ENCODE results near the gene ZIM2.
"Not testable (repeated sequence)": the region's sequence is repeated elsewhere in the genome, so short reads cannot be mapped to it uniquely, and the experiment has no call there.

Gene ZIM2

GRCh38 chr19:56840451-56841192 lies at the start of gene ZIM2, which contains the start of gene PEG3:
Gene ZIM2 (minus strand): TSS chr19:56840726. CDS start chr19:56824277, 16,449 bp downstream.
Gene PEG3 (minus strand): TSS chr19:56840726. CDS start chr19:56824655, 16,071 bp downstream.
- no peak for DNase-seq (ENCODE audit: low spot score)

- DNase-seq (ENCODE audit: low spot score) = no peak
Observed at GRCh38 chr19:56885173-56885985, 44.9 kb upstream of the ZIM2 start.

GRCh38 chr19:56884441-56884840 lies 43.9 kb upstream of the ZIM2 start:
- no peak for DNase-seq (ENCODE audit: low spot score)

GRCh38 chr19:56880592-56881190 lies 40.2 kb upstream of the ZIM2 start:
- DNase-seq (ENCODE audit: low spot score) = no peak

- DNase-seq (ENCODE audit: low spot score) = no peak
Observed at GRCh38 chr19:56877069-56877715, 36.7 kb upstream of the ZIM2 start.

GRCh38 chr19:56875717-56876116 lies 35.2 kb upstream of the ZIM2 start:
- DNase-seq (ENCODE audit: low spot score) = no peak

DNA sequence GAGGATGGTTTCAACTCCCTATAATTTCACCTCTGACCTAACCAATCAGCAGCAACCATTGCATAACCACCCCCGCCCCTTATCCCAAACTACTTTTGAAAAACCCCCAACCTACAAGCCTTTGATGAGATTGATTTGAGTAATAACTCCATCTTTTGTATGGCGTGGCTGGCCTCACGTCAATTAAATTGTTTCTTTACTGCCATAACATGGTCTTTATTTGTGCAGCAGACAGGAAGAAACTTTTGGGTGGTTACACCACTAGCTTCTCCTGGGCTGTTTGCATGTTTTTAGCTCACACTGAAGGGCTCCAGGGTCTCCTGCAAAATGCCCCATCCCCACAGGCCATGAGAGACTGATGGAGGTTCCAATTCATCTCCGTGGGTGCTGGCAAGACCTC lies 34.0 kb upstream of the ZIM2 start:
- DNase-seq (ENCODE audit: low spot score) = no peak

DNA sequence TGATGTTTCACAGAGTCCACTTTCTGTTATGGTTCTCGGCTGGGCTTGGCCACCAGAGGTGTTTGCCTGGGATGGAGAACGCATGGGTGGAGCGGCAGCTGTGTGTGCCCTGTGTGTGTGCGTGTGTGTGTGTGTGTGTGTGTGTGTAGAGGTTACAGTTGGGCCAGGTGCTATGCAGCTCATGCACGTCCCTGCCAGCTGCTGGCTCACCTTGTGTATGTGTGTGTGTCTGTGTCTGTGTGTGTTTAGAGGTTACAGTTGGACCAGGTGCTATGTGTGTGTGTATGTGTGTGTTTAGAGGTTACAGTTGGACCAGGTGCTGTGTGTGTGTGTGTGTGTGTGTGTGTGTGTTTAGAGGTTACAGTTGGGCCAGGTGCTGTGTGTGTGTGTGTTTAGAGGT lies 33.0 kb upstream of the ZIM2 start:
- DNase-seq (ENCODE audit: low spot score) = no peak

DNA sequence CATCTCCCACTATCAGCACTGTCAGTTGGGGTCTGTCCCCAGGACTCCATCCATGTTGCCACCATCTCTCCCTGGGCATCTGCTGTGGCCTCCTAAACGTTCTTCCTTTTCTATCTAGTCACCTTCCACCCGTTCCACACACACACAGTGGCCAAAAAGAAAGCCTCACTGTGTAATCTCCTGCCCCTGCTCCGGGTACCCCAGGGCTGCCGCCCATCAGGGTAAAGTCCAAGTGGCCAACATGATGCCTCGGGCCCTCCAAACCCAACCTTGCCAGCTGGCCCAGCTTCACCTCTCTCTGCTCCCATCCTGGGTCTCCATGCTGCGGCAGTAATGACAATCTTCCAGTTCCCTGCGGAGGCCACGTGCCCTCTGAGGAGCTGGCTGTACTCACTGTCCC lies 29.4 kb upstream of the ZIM2 start:
- no peak for DNase-seq (ENCODE audit: low spot score)

DNA sequence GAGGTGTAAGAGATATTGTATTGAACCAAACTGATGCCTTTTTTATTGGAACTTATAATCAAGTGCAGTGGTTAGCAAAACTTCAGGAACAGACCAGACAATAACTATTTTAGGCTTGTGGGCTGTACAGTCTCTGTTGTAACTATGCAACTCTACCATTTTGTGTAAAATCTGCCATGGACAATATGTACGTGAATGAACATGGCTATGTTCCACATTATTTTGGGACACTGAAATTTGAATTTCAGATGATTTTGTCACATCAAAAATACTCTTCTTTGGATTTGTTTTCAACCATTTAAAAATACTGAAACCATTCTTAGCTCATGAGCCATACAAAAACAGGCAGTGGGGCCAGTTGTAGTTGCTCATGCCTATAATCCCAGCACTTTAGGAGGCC lies 27.9 kb upstream of the ZIM2 start:
- no peak for DNase-seq (ENCODE audit: low spot score)

DNA sequence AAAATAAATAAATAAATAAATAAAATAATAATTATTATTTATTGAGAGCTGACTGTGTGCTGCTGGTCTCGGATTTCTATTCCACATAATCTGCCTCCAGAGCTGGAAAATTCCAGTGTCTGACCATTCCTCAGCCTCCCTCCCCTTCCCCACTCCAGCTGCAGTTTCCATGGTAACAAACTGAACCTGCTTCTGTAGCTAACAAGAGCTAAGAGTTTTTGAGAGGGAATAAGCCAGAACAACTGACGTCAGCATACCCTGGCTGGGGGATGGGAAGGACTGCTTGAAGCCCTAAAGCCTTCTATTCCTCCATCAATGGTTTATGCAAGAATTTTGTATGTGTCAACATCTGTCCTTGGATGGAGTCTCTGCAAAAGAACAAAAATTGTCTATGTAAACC lies 26.0 kb upstream of the ZIM2 start:
- DNase-seq (ENCODE audit: low spot score) = no peak

DNA sequence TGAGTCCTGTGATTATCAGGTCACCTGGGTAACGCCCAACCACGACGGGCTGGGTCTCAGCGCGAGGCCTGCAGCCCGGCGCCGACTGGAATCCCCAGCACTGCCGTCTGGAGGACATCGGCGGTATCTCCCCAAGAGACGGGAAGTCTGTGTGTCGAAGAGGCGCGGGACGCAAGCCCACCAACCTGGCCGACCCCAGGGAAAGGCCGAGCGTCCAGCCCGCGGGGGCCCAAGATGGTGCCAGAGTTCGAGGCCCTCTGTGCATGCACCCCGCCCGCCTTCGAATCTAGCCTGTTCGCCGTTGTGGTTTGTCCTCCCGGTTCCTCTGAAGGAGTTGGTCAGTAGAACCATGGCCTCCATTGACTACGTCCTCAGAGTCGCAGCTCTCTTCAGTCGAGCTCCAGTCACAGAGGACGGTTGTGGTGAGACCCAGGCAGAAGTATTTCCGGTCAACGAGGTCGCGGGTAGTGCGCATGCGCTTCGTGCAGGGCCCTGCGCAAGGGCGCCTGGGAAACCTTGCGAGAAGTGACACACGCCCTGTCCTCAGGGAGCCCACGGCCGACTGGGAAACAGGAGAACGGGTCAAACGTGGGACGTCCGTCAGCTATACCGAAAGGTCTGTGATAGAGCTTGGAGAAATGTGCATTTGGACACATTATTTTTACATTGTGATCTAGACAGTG lies 24.1 kb upstream of the ZIM2 start:
- DNase-seq (ENCODE audit: low spot score) = no peak

DNA sequence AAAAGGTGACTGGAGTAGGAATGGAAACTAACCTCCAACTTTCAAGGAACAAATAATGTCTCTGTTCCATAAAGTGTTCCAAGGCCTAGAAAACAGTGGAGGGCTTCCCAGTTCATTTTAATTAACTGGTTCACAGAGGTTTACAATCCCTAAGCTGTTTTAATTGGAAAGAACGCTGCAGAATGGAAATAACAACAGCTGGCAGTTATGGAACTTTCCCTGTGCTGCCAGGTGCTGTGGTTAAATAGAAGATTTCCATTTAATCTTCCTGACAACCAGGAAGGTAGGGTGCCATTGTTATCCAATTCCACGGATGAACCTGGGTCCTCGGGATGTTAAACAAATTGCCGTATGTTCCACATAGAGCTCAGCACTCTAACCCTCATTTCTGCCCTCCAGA lies 22.2 kb upstream of the ZIM2 start:
- no peak for DNase-seq (ENCODE audit: low spot score)

DNA sequence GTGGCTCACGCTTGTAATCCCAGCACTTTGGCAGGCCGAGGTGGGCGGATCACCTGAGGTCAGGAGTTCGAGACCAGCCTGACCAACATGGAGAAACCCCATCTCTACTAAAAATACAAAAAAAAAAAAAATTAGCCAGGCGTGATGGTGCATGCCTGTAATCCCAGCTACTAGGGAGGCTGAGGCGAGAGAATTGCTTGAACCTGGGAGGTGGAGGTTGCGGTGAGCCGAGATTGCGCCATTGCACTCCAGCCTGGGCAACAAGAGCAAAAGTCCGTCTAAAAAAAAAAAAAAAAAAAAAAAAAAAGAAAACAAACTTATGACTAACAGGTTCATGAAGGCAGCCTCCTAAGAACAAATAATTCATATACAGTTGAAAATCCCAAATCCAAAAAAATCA lies 19.9 kb upstream of the ZIM2 start:
- not testable (repeated sequence) for DNase-seq (ENCODE audit: low spot score)

GRCh38 chr19:56858026-56858425 lies 17.5 kb upstream of the ZIM2 start:
- DNase-seq (ENCODE audit: low spot score) = no peak

DNA sequence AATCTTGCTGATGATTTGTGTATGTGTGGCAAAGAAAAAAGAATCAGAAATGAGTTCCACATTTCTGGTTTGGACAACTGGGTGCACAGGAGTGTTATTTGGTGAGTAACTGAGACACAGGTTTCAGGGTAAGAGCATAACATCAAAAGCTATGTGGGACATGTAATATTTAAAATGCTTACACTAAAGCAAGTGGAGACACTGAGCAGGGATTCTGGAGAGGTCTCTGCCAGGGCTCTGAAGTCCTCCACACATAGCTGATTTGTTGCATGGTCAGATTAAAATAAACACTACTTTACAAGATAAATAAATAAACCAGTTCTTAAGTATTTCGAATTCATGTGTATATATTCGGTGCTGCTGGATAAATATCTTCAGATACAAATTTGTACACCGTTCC lies 16.3 kb upstream of the ZIM2 start:
- no peak for DNase-seq (ENCODE audit: low spot score)

- DNase-seq (ENCODE audit: low spot score) = not testable (repeated sequence)
Observed at GRCh38 chr19:56852361-56852760, 11.8 kb upstream of the ZIM2 start.

- DNase-seq (ENCODE audit: low spot score) = no peak
Observed at GRCh38 chr19:56848166-56848565, 7.6 kb upstream of the ZIM2 start.

- no peak for DNase-seq (ENCODE audit: low spot score)
Observed at GRCh38 chr19:56842412-56842811, 1.9 kb upstream of the ZIM2 start.

GRCh38 chr19:56841193-56841543 lies 642 bp upstream of the ZIM2 start:
- no peak for DNase-seq (ENCODE audit: low spot score)

- DNase-seq (ENCODE audit: low spot score) = no peak
Observed at GRCh38 chr19:56839652-56840450, 675 bp downstream of the ZIM2 start.

All from CD4-positive, alpha-beta T cell treated with Interleukin-6 at 100 ng/mL for 8 hours (primary cell).